GM21825 (cell line): ENCODE data around the gene SDHB.

Experiments used
- ATAC-seq: cut with Tn5 transposase; IDR thresholded peaks from one replicate; pipeline ENCODE4 v1.9.1; 2021; ENCODE audit warnings: mild to moderate bottlenecking, moderate library complexity; ENCODE audit not compliant: unreplicated experiment

Gene SDHB

DNA sequence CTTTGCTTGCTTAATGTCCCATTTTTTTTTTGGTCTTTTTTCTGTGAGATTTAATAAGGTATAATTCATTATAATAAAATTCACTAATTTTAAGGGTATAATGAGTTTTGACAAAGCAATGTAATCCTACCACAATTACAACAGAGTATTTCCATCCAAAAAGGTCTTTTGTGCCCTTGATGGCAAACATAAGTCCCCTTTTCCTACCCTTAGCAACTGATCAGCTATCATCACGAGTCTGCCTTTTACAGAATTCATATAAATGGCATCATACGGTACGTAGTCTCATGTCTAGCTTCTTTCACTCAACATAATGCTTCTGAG, 7.5 kb downstream of the SDHB start:
- ATAC-seq, result no peak

DNA sequence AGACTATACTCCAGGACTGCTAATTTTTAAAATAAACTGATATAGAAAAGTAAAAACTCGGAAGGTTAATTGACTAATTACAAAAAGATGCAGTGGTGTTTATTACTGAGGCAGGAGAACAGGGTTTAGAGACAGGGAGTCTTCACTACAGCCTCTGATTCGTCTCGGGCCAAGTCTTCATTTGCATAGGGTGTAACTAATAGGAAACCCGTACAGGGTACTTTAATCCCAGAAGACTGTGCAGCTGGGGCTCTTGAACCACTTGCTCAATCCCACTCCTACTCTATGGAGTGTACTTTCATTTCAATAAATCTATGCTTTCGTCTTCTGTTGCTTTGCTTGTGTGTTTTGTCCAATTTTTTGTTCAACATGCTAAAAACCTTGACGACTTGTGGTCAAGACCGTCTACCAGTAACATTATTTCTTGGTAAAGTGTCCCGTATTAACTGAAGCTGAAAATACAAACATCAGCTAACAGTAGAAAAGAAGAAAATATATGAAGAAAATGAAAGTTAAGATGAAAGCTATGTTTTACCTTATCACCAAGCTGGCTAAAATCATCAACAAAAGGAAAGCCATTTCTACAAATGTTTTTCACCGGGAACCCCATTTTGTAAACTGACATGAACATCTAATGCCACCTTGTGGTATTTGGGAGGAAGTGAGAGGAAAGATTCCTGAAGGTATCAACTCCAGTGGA, 8.0 kb downstream of the SDHB start:
- ATAC-seq, result no peak

DNA sequence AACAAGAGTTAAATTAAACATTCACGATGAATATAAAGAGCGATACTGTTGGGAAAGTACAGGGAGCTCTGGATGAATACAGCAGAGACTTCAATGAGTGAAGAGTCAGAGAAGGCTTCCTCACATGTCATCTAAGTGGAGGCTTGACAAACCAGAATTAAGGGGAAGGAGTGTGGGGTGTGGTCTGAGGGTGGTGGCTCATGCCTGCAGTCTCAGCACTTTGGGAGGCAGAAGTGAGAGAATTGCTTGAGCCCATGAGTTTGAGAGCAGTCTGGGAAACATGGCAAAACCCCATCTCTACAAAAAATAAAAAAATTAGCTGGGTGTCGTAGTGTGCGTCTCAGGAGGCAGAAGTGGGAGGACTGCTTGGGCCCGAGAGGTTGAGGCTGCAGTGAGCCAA, 8.7 kb downstream of the SDHB start:
- ATAC-seq, result no peak

DNA sequence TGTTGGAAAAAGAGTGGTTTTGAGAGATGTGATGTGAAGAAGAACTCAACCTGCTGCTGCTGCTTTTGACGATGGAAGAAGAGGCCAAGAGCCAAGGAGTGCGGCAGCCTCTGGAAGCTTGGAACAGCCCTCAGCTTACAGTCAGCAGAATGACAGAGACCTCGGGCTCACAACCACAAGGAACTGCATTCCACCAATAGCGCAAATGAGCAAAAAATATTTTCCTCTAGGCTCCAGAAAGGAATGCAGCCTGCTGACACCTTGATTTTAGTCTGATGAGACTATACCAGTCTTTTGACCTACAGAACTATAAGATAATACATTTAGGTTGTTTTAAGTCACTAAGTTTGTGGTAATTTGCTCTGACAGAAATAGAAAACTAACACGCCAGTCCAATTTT, 10.2 kb downstream of the SDHB start:
- ATAC-seq, result no peak

DNA sequence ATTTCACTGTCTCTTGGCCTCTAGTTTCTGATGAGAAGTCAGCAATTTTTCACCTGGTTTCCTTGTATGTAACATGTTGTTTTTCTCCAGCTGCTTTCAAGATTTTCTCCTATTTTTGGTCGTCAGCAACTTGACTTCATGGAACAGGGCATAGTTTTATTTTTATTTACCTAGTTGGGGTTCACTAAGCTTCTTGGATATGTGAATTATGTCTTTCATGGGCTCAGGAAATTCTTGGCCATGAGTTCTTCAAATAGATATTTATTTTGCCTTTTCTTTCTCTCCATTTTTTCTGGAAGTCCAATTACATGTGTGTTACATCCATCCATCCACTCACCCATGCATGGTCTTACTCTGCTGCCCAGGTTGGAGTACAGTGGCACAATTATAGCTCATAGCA, 13.7 kb downstream of the SDHB start:
- no peak for ATAC-seq

DNA sequence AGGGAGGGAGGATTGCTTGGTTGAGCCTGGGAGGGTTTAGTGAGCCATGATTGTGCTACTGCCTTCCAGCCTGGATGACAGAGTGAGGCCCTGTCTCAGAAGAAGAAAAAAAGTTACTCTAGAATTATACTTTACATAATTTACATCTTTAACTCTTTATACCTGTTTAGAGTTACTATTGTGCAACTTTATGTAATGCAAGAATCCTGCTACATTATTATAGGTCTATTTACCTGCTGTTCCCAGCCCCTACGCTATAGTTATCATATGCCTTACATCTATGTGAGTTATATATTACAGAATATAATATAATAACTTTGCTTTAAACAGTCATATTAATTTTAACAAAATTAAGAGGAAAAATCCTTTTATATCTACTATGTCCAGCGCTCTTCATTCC, 14.3 kb downstream of the SDHB start:
- ATAC-seq, result no peak

DNA sequence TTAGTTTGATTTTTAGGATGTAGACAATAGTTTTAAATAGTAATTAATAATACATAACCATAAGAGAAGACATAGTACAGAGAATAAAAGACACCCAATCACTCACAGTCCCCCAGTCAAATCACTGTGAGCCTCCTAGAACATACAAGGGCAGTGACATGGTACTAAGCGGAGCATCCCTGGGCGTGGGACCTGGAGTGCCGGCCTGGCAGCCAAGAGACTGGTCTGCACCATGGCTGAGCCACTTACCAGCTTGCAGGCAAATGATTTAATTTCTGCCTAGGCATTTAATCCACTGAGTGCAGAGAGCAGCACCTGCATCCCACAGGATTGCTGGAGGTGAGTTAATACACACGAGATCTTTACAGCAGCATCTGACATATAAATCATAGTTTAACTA, 20.4 kb downstream of the SDHB start:
- ATAC-seq, result no peak

DNA sequence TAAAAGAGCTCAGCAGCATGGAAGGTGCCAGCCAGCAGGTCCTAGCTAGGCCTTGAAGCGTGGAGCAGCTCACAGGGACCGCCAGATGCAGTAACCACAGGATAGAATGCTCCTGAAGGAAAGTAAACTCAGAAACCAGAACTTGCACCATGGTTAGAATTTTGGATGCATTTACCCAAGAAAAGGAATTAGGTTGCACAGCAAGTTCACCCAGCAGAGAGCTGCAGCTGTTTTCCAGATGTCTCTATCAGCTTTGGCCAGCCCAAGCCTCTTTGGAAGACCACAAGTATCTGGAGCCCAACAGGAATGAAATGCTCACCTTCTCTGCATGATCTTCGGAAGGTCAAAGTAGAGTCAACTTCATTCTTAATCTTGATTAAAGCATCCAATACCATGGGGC, 21.1 kb downstream of the SDHB start:
- ATAC-seq, result no peak

DNA sequence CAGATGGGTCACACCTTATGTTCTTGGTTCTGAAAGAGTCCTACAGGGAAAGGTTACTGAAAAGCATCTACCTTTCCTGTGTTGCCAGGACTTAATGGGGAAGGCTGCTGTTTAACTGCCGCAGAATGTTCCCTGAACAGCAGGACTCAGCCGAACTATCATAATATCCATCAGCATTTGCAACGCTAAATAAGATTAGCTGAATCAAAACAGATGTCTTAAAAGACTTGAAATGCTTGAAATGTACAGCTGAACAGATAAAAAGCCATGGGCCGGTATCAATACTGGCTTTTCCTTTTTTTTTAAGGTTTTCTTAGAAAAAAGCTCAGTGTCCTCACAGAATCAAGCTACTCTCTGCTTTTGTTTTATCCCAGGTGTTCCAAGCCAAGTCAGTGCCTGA, 22.4 kb downstream of the SDHB start:
- ATAC-seq, result no peak

DNA sequence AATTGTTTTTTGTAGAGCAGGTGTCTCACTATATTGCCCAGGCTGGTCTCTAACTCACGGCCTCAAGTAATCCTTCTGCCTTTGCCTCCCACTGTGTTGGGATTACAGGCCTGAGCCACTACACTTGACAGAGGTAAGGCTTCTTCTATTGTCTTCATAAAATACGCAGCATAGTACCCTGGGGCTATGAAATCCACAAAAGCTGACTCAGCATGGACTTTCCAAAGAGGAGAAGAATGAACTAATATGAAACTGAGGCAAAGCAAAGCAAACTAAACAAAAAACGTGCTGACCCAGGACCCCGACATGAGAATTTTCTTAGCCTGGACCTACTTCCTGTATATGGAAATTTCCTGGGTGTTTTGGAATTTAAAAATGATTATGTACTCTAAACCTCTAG, 23.6 kb downstream of the SDHB start:
- no peak for ATAC-seq

DNA sequence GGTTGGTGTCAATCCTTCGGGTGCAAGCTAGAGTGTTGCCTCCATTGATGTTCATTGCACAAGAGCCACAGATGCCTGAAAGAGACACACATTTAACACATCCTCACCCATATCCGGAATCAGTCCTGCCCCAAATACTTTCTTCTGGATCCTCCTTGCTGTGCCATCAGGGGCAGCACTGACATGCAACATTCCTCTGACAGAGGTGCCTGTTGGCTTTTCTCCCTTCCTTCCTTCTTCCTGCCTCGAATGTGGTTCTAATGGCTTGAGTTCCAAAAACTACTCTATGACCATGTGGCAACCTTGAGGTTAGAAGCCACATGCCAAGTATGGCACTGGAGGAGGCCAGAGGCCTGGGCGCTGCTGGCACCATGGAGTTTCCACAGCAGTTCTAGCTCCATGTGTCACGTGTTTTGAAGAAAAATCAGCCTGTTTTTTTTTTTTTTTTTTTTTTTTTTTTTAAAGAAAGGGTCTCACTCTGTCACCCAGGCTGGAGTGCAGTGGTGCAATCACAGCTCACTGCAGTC, 25.1 kb downstream of the SDHB start:
- ATAC-seq, result no peak

DNA sequence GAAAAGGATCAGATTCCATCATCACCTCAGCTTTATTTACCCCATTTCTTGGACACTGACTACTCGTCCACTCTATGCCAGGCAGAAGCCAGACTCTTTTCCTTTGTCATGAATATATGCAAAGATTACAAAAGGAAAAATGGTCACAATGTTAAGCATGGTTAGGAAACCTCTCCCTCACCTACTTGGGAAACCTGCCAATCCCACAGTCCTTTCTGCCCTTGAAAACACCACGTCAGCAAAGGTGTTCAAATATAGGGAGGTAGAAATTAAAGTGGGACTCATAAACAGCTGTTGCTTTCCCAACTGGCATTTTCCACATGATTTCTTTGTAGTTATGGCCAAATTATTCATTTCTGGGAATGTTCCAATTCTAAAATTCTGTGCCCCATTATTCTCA, 25.9 kb downstream of the SDHB start:
- ATAC-seq, result no peak

DNA sequence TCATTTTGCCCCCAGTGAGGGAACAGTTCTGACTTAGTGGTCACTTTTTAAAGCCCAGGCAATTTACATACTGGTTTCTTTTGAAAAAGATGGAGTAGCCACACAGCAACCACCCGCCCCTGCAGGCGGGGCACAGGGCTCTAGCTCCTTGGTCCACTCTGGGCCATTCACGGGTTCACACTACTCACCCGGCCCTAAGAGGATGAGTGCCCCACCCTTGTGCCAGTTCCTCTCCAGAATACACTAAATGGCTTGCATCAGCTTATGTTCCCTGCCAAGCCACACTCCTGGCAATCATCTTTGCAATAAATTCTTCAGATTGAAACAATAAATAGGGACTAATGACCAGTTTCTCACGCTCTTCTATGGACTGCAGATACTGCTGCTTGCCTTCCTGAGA, 26.4 kb downstream of the SDHB start:
- ATAC-seq, result no peak

DNA sequence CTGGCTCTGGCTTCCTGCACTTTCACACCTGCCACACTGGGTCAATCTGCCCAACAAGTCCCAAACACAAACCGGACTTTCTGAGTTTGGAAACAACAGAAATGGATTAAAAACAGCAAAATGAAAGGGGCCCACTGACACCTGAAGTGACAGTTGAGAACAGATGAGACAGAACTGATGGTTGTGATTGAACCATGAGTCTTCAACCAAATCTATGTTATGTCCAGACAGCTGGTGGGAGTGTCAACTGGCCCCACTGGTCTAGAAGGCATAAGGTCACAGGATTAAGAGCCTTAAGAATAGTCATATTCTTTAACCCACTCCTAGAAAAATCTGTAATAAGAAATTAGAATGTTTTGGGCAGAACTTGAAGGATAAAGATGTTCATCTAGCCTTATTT, 29.1 kb downstream of the SDHB start:
- ATAC-seq, result no peak

DNA sequence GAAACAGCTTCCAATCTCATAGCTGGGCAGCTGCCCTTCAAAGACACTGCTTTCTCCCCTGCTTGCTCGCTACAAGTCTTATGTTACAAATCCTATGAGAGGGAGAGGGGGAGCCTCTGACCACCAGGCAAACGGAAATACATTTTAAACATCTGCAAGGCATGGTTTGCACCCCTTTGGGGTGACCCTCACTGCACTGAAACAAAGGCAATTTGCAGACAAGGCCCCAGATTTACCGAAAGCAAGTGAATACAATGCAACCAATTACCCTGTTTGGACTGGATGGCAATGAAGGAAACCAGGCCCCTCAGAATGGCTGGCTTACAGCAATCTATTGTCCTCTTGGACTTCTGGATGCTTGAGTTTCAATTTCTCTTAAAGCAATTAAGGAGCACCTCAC, 30.3 kb downstream of the SDHB start:
- no peak for ATAC-seq

DNA sequence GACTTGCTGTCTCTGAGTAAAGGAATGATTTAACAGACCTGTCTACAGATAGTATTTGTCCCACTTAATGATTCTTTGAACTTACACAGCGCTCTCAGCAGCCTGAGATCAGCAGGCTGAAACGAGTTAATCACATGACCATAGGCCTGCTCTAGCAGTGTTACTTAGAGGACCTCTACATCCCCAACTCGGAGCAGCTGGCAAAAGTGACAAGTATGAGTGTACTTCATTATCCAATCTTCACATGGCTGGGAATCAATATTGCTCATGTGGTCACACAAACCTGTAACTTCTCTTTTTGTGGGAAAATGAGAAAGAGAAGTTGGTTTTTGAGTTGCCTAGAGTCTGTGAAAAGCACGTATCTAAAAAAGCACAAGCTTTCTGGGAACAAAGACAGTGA, 30.7 kb downstream of the SDHB start:
- no peak for ATAC-seq

DNA sequence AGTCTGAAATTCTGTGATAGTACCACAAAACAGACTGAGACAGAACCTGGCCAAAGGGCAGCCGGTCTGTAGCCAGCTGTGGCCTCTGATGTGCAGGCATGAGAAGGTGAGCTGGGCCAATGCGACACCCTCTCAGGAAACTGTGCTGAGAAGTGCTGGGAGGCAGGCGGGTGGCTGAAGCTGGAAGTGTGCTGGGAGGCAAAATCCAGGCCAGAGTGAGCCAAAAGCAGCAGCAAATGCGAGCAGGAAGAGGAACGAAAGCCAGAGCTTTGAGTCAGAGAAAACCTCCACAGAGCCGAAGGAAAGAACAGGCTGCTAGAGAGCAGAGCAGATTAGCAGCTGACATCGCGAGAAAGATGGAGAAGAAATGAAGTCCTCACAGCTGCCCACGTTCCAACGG, 31.9 kb downstream of the SDHB start:
- no peak for ATAC-seq

DNA sequence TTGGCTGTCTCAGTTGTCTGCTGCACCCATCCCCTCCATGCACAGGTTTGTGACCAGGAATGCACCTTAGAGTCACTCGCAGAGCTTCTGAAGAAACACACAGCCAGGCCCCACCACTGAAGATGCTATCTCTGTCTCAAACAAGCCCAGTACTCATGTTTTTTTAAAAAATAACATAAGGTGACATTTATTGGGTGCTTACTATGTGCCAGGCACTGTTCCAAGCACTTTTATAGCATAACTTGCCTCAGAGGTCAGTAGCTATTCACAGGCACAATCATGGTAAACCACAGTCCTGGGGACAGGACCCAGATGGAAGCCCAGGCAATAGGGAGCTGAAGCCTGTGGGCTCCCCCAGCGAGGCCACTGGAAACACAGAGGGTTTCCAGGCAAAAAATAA, 33.3 kb downstream of the SDHB start:
- ATAC-seq, result no peak

DNA sequence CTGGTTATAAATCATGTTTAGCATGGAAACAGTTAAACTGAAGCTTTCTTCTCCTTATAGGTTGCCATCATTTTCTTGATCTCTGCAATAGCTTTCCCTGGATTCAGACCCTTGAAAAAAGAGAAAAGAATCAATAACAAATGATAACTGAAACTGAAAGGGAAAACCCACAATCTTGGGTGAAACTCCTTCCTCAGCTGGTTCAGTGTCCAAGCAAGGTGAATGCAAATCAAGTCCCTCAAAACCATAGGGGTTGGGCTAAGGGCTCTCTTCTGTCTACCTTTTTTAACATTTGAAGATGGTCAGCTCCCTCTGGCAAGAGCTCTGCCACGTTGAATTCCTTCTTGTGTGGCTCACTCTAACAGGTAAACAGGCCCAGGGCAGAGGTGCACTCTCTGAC, 35.0 kb downstream of the SDHB start:
- peak; percentile 57 for ATAC-seq

DNA sequence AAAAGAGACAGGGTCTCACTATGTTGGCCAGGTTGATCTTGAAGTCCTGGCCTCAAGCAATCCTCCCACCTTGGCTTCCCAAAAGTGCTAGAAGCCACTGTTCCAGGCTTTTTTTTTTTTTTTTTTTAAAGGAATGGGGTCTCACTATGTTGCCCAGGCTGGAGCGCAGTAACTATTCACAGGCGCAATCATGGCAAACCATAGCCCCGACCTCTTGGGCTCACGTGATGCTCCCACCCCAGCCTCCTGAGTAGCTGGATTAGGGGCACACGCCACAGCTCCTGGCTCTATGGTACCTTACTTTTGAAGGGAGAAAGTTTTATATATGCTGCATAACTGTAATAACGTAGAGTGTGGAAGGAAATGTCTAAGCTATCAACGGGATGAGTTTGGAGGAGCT, 36.4 kb downstream of the SDHB start:
- ATAC-seq, result no peak

DNA sequence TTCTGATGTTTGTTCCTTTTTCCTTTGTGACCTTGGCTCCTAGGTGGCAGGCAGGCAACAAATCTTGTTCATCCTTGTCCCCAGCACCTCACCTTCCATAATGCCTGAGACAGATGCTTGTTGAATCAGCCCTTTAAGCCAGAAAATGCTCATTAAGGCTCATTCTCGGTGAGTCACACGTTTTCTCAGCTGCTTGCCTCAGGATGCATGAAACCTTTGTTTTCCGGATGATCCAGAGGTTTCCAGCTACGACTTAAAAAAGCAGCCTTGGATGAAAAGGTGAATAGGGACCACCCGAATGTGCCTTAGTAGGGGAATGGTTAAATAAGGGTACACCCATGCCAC, 37.5 kb downstream of the SDHB start:
- ATAC-seq, result no peak

DNA sequence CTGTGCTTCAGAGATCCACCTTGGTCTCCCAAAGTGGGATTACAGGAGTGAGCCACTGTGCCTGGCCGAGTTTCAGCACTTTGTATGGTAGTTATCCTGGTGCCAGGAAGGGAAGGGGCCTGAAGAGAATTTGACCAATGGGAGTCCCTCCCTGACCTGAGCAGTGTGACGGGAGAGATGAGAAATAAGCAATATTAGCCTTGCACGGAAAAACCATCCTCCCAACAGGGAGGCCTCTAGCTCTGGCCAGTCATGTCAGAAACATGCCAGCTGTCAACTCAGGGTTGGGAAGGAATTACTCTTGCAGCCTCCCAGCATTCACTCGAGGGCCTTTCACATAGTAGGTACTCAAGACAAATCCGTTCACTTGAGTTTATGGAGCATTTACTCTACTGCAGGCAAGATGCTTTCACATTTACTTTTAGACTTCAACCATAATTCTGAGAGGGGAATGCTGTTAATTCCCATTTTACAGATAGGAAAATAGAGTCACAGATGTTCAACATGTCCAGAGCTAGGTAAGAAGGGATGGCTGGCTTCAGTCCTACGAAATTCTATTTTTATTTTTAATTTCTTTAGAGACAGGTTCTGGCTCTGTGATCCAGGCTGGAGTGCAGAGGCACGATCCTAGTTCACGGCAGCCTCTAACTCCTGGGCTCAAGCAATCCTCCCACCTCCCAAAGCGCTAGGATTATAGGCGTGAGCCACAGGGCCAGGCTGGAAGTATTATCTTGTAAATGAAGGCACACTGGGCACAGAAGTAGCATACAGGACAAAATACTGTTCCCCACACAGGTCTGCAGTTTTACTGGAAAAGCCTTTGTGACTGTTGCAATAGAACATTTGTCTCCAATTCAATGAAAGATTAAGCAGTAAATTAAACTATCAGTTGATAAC, 38.9 kb downstream of the SDHB start:
- no peak for ATAC-seq
